IMR-90 (cell line): Measurements from ENCODE around the gene SLC16A14. TPM values are rescaled to one million over a fixed set of nuclear protein-coding genes. Genes with fewer than 3 reads are reported as not detected.

Experiments used
- ATAC-seq: fragments of 200-7000 bp; cut with Tn5 transposase; 2 replicates; pipeline ENCODE4 v1.9.1; 2020; ENCODE audit warnings: low read depth, mild to moderate bottlenecking, moderate library complexity
- BruUV-seq: library from RNA; stranded (reverse); fragments of 400-500 nt; replicated peaks from 2 replicates; lab custom pipeline; 2021; lab: Mats Ljungman, UMichigan
- CTCF ChIA-PET: fragments of 300-600 bp; formaldehyde crosslinking; extraction: SDS; loops from one replicate; lab custom pipeline; 2021; ENCODE audit warnings: antibody characterized with exemption; lab: Yijun Ruan, JAX
- POLR2A ChIA-PET: fragments of 300-600 bp; sonication (Branson Sonifier 250); formaldehyde crosslinking; loops from one replicate; lab custom pipeline; 2022; ENCODE audit warnings: antibody characterized with exemption; ENCODE audit not compliant: unreplicated experiment; lab: Charles Lee
- DNase-seq: peaks from one replicate; pipeline ENCODE4 v3.0.0; 2013
- H2AFZ ChIP-seq: replicated peaks from 2 replicates; pipeline ENCODE3; 2013; ENCODE audit warnings: low read length, mild to moderate bottlenecking; ENCODE audit not compliant: poor library complexity
- H2AK5ac ChIP-seq: 2 replicates; pipeline ENCODE4 v1.6.1; 2013; ENCODE audit warnings: low read depth, low read length, inconsistent platforms
- H2AK9ac ChIP-seq: replicated peaks from 2 replicates; pipeline ENCODE3; 2013; ENCODE audit warnings: mild to moderate bottlenecking, low read depth, low read length, moderate library complexity; ENCODE audit not compliant: poor library complexity
- H2BK120ac ChIP-seq: 2 replicates; pipeline ENCODE4 v1.6.1; 2013; ENCODE audit warnings: low read depth, low read length, inconsistent platforms
- H2BK15ac ChIP-seq: 3 replicates; pipeline ENCODE4 v1.6.1; 2013; ENCODE audit warnings: low read depth, low read length, inconsistent platforms
- H2BK20ac ChIP-seq: 2 replicates; pipeline ENCODE4 v1.6.1; 2013; ENCODE audit warnings: low read depth, mild to moderate bottlenecking, inconsistent platforms, low read length, moderate library complexity
- H2BK5ac ChIP-seq: 2 replicates; pipeline ENCODE4 v1.6.1; 2013; ENCODE audit warnings: mild to moderate bottlenecking, low read depth, low read length, inconsistent platforms; ENCODE audit not compliant: poor library complexity, severe bottlenecking
- H3K14ac ChIP-seq: replicated peaks from 2 replicates; pipeline ENCODE4 v1.6.1; 2013; ENCODE audit warnings: low read depth, low read length, inconsistent platforms
- H3K18ac ChIP-seq: 2 replicates; pipeline ENCODE4 v1.6.1; 2013; ENCODE audit warnings: low read depth, low read length, control low read depth
- H3K23ac ChIP-seq: 2 replicates; pipeline ENCODE4 v1.6.1; 2013; ENCODE audit warnings: low read depth, low read length, inconsistent platforms
- H3K27ac ChIP-seq: 2 replicates; pipeline ENCODE4 v1.5.1; 2013; ENCODE audit warnings: mild to moderate bottlenecking, control low read depth, low read length; ENCODE audit not compliant: insufficient read depth
- H3K27me3 ChIP-seq: 2 replicates; pipeline ENCODE4 v1.6.1; 2013; ENCODE audit warnings: low read length; ENCODE audit not compliant: control insufficient read depth, insufficient read depth
- H3K36me3 ChIP-seq: 2 replicates; pipeline ENCODE4 v1.6.1; 2013; ENCODE audit warnings: low read length, mixed read lengths; ENCODE audit not compliant: control insufficient read depth, insufficient read depth
- H3K4ac ChIP-seq: 2 replicates; pipeline ENCODE4 v1.6.1; 2013; ENCODE audit warnings: low read depth, low read length, inconsistent platforms
- H3K4me1 ChIP-seq: 2 replicates; pipeline ENCODE4 v1.6.1; 2013; ENCODE audit warnings: low read length, mixed read lengths; ENCODE audit not compliant: control insufficient read depth, insufficient read depth
- H3K4me2 ChIP-seq: 2 replicates; pipeline ENCODE4 v1.6.1; 2013; ENCODE audit warnings: low read depth, mild to moderate bottlenecking, control low read depth, low read length, moderate library complexity
- H3K4me3 ChIP-seq: 2 replicates; pipeline ENCODE4 v1.5.1; 2013; ENCODE audit warnings: low read depth, mild to moderate bottlenecking, control low read depth, low read length, moderate library complexity; ENCODE audit not compliant: insufficient read depth
- H3K56ac ChIP-seq: 2 replicates; pipeline ENCODE4 v1.6.1; 2013; ENCODE audit warnings: low read length, inconsistent platforms; ENCODE audit not compliant: insufficient read depth; ENCODE audit errors: extremely low read depth
- H3K79me1 ChIP-seq, 2 experiments: 2 replicates each; pipeline ENCODE4 v1.6.1; 2013; ENCODE audit warnings: low read length in 2 of 2, inconsistent platforms in 1 of 2, low read depth in 1 of 2
- H3K9ac ChIP-seq: 2 replicates; pipeline ENCODE4 v1.6.1; 2013; ENCODE audit warnings: low read depth, low read length, control low read depth
- H3K9me1 ChIP-seq: 2 replicates; pipeline ENCODE4 v1.6.1; 2013; ENCODE audit warnings: low read length, inconsistent platforms; ENCODE audit not compliant: insufficient read depth
- H3K9me3 ChIP-seq: 2 replicates; pipeline ENCODE4 v1.6.1; 2013; ENCODE audit warnings: low read length; ENCODE audit not compliant: control insufficient read depth, insufficient read depth
- H4K20me1 ChIP-seq: 2 replicates; pipeline ENCODE4 v1.6.1; 2013; ENCODE audit warnings: low read length, inconsistent platforms; ENCODE audit not compliant: insufficient read depth
- H4K5ac ChIP-seq: 2 replicates; pipeline ENCODE4 v1.6.1; 2013; ENCODE audit warnings: mild to moderate bottlenecking, low read depth, low read length, control low read depth
- H4K8ac ChIP-seq, 2 experiments: 2 replicates each; pipeline ENCODE4 v1.6.1; 2013; ENCODE audit warnings: low read depth in 2 of 2, low read length in 2 of 2, control low read depth in 1 of 2, inconsistent platforms in 1 of 2
- H4K91ac ChIP-seq: 2 replicates; pipeline ENCODE4 v1.6.1; 2013; ENCODE audit warnings: low read depth, low read length, inconsistent platforms; ENCODE audit not compliant: insufficient read depth
- POLR2A ChIP-seq: IDR thresholded peaks from 2 replicates; pipeline ENCODE4 v1.6.1; 2012; ENCODE audit warnings: mild to moderate bottlenecking, low read depth, low read length
- WGBS, 2 experiments: methylation state at CpG; one replicate each; pipeline versions ENCODE4 v1.1.5 to v1.1.7; 2013; ENCODE audit warnings: missing lambda C conversion rate in 2 of 2; ENCODE audit not compliant: insufficient read length in 1 of 2; ENCODE audit errors: extremely low coverage in 2 of 2; 5-methylcytosine and 5-hydroxymethylcytosine counted together
- dilution Hi-C: fragments of 300-500 bp; cut with HindIII; formaldehyde crosslinking; loops from one replicate; pipeline ENCODE4 v1.14.3; 2018; ENCODE audit warnings: low sequenced_read_pairs; ENCODE audit not compliant: unreplicated experiment
- in situ Hi-C: fragments of 300-500 bp; cut with MboI; formaldehyde crosslinking; loops from 3 replicates; pipeline ENCODE4 v1.14.3; 2019; ENCODE audit warnings: low sequenced_read_pairs, inconsistent platforms, mixed read lengths
- intact Hi-C: fragments of 100-400 bp; cut with micrococcal nuclease; formaldehyde crosslinking; loops from 2 replicates; pipeline ENCODE4 v1.10.0; 2022
- polyA plus RNA-seq, 3 experiments: library from polyadenylated mRNA; depleted of rRNA; stranded (reverse); fragments of >200 nt; gene quantifications; 2 replicates each; pipeline ENCODE4 v1.2.3, GENCODE V29; 2012; ENCODE audit warnings: low replicate concordance in 1 of 3
- total RNA-seq: library from RNA; depleted of rRNA; stranded (reverse); fragments of >200 nt; gene quantifications from 2 replicates; pipeline ENCODE4 v1.2.3, GENCODE V29; 2012

Gene SLC16A14
- total and polyA plus RNA-seq, 2 of the 4 experiments (the other 2 are of a cell fraction), result 0.79 to 0.90 TPM

GRCh38 chr2:230012267-230012884 is 56.3 kb downstream of the SLC16A14 start:
- Histone ChIP-seq H3K14ac (peak overlapping the region; percentile 90; the same call in 1 of the 2 replicates), H4K8ac (peak overlapping the region; percentile 54 to 71; a peak in 2 of 4 replicates), H2BK120ac (peak overlapping the region; percentile 89), H3K79me1 (no peaks in the 10 kb centered on the region), H3K27me3 (no peaks in the 10 kb centered on the region), H3K9ac (no peak overlapping the region), H3K9me1 (peaks cover 16% of the 10 kb centered on the region), H2AK5ac (peak overlapping the region; percentile 64), H3K18ac (peak overlapping the region; percentile 83), H2AK9ac (no peak overlapping the region), H3K56ac (peak overlapping the region; percentile 78; the same call in 1 of the 2 replicates), H3K4me2 (no peak overlapping the region), H3K36me3 (no peaks in the 10 kb centered on the region), H3K4me1 (peaks cover 15% of the 10 kb centered on the region), H3K27ac (peak overlapping the region; percentile 77; the same call in 1 of the 2 replicates), H2BK20ac (peak overlapping the region; percentile 84), H2AFZ (peak overlapping the region; percentile 24), H3K9me3 (no peaks in the 10 kb centered on the region), H2BK15ac (peak overlapping the region; percentile 96; the same call in 2 of the 3 replicates), H4K5ac (peak overlapping the region; percentile 65), H3K23ac (0 out of 2 replicates have a peak overlapping the region, but pooled peaks have one; percentile 10), H4K91ac (peak overlapping the region; percentile 60), H3K4ac (peak overlapping the region; percentile 78), H2BK5ac (peak overlapping the region; percentile 48), H3K4me3 (no peak overlapping the region), H4K20me1 (no peaks in the 10 kb centered on the region; the same call in 1 of the 2 replicates)
- WGBS, 2 experiments, result 87% methylated on average over 4 of the region's 10 CpGs; no CpG with 5 or more reads in 1 of the 2 experiments
- POLR2A ChIA-PET, result no interaction called here
- CTCF ChIA-PET, result interaction anchor here (1.0 to 1.2 kb wide), 3 partner anchors 10 to 148 kb away, joined by 4 to 9 read pairs (median 7); no protein-coding TSS in a partner anchor
- DNase-seq, result peak; percentile 43
- dilution Hi-C loops, result no loop called here
- intact Hi-C loops, result no loop called here
- no TSS peak for BruUV-seq
- no peak for TF ChIP-seq POLR2A
- in situ Hi-C loops, result loop anchor here (25.0 kb wide), 1 partner anchor 800 kb away; no protein-coding TSS in a partner anchor
- ATAC-seq, result no peak
